PC-9 (cell line): ENCODE measurements around the gene MTG1.
"Not testable (repeated sequence)": the region's sequence is repeated elsewhere in the genome, so short reads cannot be mapped to it uniquely, and the experiment has no call there.

ENCODE experiments used
- CTCF ChIP-seq: fragments of 200-600 bp; sonication (generic); conservative IDR thresholded peaks from 2 replicates; pipeline ENCODE4 v1.6.1; 2017; ENCODE audit warnings: mixed run types, antibody characterized with exemption, mild to moderate bottlenecking, moderate library complexity
- EZH2 ChIP-seq: fragments of 200-600 bp; sonication (generic); IDR thresholded peaks from 2 replicates; pipeline ENCODE4 v1.8.0; 2017; ENCODE audit warnings: antibody characterized with exemption, low read depth

DNA sequence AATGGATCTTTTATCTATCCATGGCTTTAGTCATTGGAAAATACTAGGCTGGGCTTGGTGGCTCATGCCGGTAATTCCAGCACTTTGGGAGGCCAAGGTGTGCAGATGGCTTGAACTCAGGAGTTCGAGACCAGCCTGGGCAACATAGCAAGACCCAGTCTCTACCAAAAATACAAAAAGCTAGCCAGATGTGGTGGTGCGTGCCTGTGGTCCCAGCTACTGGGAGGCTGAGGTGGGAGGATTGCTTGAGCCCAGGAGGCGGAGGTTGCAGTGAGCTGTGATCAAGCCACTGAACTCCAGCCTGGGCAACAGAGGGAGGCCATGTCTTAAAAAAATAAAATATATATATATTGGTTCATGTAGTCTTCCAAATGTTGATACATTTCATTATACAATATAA, 7.0 kb upstream of the MTG1 start:
- TF ChIP-seq CTCF, EZH2: not testable (repeated sequence)
